ENCODE measurements around the gene CBL.

CBL gene

GRCh38 chr11:119314726-119315125 is 108.6 kb downstream of the CBL start:
- DNase-seq (ENCODE audit: low read depth) = no peak

- DNase-seq (ENCODE audit: low read depth) = no peak
Measured at GRCh38 chr11:119315131-119316015, 109.2 kb downstream of the CBL start.

GRCh38 chr11:119316016-119316728 is 110.0 kb downstream of the CBL start:
- DNase-seq (ENCODE audit: low read depth) = no peak

DNA sequence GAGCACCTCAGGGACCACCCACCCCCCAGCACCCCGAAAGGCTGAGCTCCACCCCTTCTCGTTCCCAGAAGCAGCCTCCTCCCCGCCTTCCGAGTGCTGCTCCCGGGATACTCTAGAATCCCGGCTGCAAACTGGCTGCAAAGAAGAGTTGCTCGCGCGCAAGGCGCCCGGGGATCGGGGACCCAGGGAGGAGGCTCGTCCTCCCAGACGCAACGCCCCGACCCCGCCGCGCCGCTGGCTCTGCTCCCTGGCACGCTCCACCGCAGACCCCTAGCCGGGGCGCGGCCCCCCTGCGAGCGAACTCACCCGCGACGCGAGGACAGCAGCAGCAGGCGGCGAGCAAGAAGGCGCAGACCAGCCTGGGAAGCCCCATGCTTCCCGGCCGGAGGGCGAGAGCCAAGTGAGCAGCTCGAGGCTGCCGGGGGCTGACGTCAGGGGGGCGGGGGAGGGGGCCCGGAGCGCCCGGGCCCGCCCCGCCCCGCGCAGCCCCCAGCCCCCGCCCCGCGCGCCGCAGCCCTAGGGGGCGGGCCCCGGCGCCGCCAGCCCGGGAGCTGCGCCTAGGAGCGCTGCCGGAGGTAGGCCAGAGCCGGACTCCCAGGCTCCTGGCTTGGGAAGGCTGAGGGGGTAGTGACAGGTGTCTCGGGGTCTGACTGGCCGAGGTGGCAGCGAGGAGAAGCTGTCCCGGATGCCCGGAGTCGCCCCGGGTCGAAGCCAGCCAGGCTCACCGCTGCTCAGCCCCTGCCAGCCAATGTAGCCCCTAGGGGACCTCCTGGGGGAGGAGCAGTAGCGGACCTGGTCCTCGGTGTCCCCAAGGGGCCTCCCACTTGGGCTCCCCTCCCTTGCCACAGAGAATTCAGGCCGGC is 110.8 kb downstream of the CBL start, which contains the start of gene MCAM:
Gene MCAM, minus strand, starts transcription at position 402 of the 863 bp plus-strand sequence. Its CDS starts 29 bp downstream, at position 373.
- DNase-seq (ENCODE audit: low read depth) = no peak

- no peak for DNase-seq (ENCODE audit: low read depth)
Measured at GRCh38 chr11:119317592-119318239, 111.6 kb downstream of the CBL start.

- DNase-seq (ENCODE audit: low read depth) = no peak
Measured at GRCh38 chr11:119318240-119319135, 112.3 kb downstream of the CBL start.

- DNase-seq (ENCODE audit: low read depth) = no peak
Measured at GRCh38 chr11:119319136-119319699, 113.1 kb downstream of the CBL start.

- DNase-seq (ENCODE audit: low read depth) = no peak
Measured at GRCh38 chr11:119319700-119320239, 113.6 kb downstream of the CBL start.

DNA sequence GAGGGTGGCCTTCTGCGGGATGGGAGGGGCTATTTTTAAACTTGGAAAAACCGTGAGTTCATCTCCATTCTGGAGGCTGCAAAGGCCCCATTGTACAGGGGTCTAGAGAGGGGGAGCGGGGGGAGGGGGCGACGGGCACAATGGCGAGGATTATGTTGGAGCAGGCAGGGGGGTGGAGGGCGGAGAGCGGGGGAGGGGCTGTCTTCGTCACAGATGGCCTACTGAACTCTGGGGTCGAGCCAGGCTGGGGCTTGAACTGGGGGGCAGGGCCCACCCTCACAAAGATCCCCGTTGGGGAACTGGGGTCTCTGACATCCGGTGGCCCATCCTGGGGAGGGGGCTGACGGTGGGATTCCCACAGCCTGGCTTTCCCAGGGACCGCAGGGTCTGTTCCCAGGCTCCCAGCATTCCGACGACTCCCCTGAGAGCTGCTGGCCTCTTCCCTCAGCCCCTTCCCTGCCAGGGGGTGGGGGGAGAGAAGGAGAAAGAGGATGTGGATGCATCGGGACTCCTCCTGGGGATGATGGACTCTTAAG is 114.2 kb downstream of the CBL start:
- no peak for DNase-seq (ENCODE audit: low read depth)

- no peak for DNase-seq (ENCODE audit: low read depth)
Measured at GRCh38 chr11:119320776-119321524, 114.8 kb downstream of the CBL start.

DNA sequence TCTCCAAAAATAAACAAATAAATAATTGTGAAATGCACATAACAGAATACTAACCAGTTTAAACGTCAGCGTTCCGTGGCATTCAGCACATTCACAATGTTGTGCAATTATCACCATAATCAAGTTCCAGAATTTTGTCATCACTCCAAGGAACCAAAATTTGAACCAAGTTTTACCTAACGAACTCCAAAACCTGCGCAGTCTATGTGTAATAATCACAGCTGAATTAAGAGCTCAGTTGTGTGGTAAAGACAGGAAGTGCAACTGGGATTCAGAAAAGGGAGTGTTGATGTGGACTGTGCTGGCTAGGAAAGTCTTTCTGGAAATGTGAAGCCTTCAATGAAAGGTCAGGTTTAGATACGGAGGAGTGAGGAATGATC is 116.2 kb downstream of the CBL start:
- no peak for DNase-seq (ENCODE audit: low read depth)

- no peak for DNase-seq (ENCODE audit: low read depth)
Measured at GRCh38 chr11:119322921-119323531, 116.9 kb downstream of the CBL start.

DNA sequence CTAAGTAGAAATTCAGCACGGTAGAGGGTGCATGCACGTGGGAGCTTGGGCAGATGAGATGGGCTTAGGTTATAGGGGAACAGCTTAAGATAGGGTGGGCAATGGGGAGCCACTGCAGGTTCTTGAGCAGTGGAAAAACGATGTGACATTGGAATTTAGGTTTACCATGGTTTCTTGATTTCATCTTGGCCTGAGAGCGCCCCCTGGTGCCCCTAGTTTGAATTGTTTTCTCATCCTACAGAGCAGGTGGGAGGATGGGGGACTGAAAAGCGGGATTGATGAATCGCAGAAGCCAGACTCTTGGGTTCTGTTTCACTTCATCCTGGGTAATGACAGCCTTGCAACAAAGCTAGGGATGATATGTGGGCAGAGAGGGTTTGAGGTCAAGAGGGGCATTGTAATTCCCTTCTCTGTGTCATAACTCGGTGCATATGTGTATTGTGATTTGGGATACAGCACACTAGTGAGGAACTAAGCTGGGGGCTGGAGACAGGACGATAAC is 117.4 kb downstream of the CBL start:
- DNase-seq (ENCODE audit: low read depth) = peak; percentile 71

DNA sequence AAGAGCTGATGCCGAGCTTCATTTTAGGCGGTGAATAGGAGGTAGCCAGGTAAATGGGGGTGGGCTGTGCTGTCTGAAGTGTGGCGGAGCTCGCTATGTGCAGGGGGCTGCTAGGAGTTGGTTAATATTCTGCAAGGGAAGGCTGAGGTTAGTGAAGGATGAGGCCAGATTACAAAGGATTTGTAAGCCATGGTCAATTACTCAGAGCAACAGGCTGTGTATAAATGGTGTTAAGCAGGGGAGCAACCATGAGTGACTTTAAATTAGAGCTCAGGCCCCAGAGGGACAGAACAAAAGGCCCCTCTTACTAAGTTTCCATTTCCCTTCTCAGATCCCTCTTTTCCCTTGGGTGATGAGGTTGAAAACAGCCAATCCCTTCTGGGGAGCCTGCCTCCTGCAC is 118.0 kb downstream of the CBL start:
- no peak for DNase-seq (ENCODE audit: low read depth)

GRCh38 chr11:119329320-119329719 is 123.2 kb downstream of the CBL start:
- no peak for DNase-seq (ENCODE audit: low read depth)

- no peak for DNase-seq (ENCODE audit: low read depth)
Measured at GRCh38 chr11:119330237-119330636, 124.1 kb downstream of the CBL start.

- no peak for DNase-seq (ENCODE audit: low read depth)
Measured at GRCh38 chr11:119332111-119332765, 126.1 kb downstream of the CBL start.
